ENCODE data around the gene ARAP1.

DNA sequence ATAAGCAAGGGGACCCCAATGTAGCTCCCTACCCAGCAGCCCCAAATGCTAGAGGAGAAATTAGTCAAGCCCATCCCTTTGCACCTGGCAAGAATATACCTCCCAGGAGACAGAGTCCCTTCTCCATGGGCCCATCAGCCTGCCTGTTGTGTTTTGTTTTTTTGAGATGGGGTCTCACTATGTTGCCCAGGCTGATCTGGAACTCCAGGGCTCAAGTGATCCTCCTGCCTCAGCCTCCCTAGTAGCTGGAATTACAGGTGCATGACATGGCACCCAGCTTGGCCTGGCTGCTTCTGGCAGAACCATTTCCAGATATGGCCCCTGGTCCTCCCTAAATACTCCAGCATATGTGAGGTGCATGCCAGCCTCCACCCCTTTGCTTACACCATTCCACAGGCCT lies 100.1 kb downstream of the ARAP1 start:
- TF ChIP-seq EZH2 (IDR thresholded peaks at IDR 0.05; ENCODE audit: low read length), result no peak
- TF ChIP-seq, protein P1, sequence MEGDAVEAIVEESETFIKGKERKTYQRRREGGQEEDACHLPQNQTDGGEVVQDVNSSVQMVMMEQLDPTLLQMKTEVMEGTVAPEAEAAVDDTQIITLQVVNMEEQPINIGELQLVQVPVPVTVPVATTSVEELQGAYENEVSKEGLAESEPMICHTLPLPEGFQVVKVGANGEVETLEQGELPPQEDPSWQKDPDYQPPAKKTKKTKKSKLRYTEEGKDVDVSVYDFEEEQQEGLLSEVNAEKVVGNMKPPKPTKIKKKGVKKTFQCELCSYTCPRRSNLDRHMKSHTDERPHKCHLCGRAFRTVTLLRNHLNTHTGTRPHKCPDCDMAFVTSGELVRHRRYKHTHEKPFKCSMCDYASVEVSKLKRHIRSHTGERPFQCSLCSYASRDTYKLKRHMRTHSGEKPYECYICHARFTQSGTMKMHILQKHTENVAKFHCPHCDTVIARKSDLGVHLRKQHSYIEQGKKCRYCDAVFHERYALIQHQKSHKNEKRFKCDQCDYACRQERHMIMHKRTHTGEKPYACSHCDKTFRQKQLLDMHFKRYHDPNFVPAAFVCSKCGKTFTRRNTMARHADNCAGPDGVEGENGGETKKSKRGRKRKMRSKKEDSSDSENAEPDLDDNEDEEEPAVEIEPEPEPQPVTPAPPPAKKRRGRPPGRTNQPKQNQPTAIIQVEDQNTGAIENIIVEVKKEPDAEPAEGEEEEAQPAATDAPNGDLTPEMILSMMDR (optimal IDR thresholded peaks at IDR 0.05 in 1 of 3, IDR thresholded peaks at IDR 0.05 in 1 of 3, conservative IDR thresholded peaks at IDR 0.05 in 1 of 3; ENCODE audit: extremely low read depth in 1 of 3, insufficient read depth in 2 of 3, low read length in 3 of 3), result no peak
